ENCODE measurements around the gene ZMYND15. TPM values are rescaled to one million over a fixed set of nuclear protein-coding genes. Genes with fewer than 3 reads are reported as not detected.

ZMYND15 gene
- total RNA-seq, 1 experiment from 2014 or later: 2.8 TPM

- DNase-seq (ENCODE audit: low read depth, low spot score) (no peak), ATAC-seq (no peak)
- H3K9ac ChIP-seq (ENCODE audit: low read length): no peak overlapping the region
- H3K4me1 ChIP-seq (ENCODE audit: control insufficient read depth in 1 of 2, insufficient read depth in 2 of 2, low read length in 2 of 2): peaks cover 16 to 17% of the 10 kb centered on the region in 2 experiments
- no peak overlapping the region for H3K4me2 ChIP-seq (ENCODE audit: low read length)
- no peak overlapping the region for H3K27ac ChIP-seq (ENCODE audit: low read depth, low read length)
- intact Hi-C loops (cut with micrococcal nuclease): no loop called here
- ChIA-PET CTCF (no interaction called here), RAD21 (ENCODE audit: low non-redundant PET in 1 of 2, low total read pairs in 2 of 2, uncharacterized antibody in 2 of 2, unreplicated experiment in 2 of 2) (no interaction called here), POLR2A (no interaction called here)
- H3K4me3 ChIP-seq (replicated peaks in 1 of 2; ENCODE audit: low read depth in 1 of 2, low read length in 2 of 2): no peak overlapping the region
- TF ChIP-seq CEBPB (IDR thresholded peaks at IDR 0.05; ENCODE audit: low read depth) (no peak), FOSL1 (IDR thresholded peaks at IDR 0.05; ENCODE audit: low read depth) (no peak), SRF (IDR thresholded peaks at IDR 0.05; ENCODE audit: low read depth) (no peak), SP1 (IDR thresholded peaks at IDR 0.05; ENCODE audit: low read depth) (no peak), REST (IDR thresholded peaks at IDR 0.05; ENCODE audit: low read depth) (no peak), YY1 (IDR thresholded peaks at IDR 0.05; ENCODE audit: extremely low read depth, insufficient replicate concordance, low read depth, low read length) (no peak), ZBTB33 (IDR thresholded peaks at IDR 0.05; ENCODE audit: extremely low read depth, insufficient replicate concordance, low read length) (no peak), ZFX (IDR thresholded peaks at IDR 0.05) (no peak), EZH2 (IDR thresholded peaks at IDR 0.05) (no peak), ZNF274 (IDR thresholded peaks at IDR 0.05; ENCODE audit: low read depth, low read length) (no peak), JUND (IDR thresholded peaks at IDR 0.05) (no peak), SIN3A (IDR thresholded peaks at IDR 0.05; ENCODE audit: low read depth) (no peak), POLR2A (IDR thresholded peaks at IDR 0.05; ENCODE audit: borderline replicate concordance, extremely low read depth, insufficient read depth, insufficient read length) (no peak), EGR1 (IDR thresholded peaks at IDR 0.05; ENCODE audit: low read depth) (no peak), TCF7L2 (IDR thresholded peaks at IDR 0.05; ENCODE audit: borderline replicate concordance, extremely low read depth, insufficient read depth, insufficient read length) (no peak), CBX3 (IDR thresholded peaks at IDR 0.05; ENCODE audit: low read depth) (no peak), ELF1 (IDR thresholded peaks at IDR 0.05; ENCODE audit: borderline replicate concordance, low read depth) (no peak)
- TF ChIP-seq, protein P1, sequence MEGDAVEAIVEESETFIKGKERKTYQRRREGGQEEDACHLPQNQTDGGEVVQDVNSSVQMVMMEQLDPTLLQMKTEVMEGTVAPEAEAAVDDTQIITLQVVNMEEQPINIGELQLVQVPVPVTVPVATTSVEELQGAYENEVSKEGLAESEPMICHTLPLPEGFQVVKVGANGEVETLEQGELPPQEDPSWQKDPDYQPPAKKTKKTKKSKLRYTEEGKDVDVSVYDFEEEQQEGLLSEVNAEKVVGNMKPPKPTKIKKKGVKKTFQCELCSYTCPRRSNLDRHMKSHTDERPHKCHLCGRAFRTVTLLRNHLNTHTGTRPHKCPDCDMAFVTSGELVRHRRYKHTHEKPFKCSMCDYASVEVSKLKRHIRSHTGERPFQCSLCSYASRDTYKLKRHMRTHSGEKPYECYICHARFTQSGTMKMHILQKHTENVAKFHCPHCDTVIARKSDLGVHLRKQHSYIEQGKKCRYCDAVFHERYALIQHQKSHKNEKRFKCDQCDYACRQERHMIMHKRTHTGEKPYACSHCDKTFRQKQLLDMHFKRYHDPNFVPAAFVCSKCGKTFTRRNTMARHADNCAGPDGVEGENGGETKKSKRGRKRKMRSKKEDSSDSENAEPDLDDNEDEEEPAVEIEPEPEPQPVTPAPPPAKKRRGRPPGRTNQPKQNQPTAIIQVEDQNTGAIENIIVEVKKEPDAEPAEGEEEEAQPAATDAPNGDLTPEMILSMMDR (IDR thresholded peaks at IDR 0.05 in 2 of 3, conservative IDR thresholded peaks at IDR 0.05 in 1 of 3; ENCODE audit: borderline replicate concordance in 1 of 3, insufficient read depth in 1 of 3, low read depth in 2 of 3, low read length in 2 of 3): no peak
- H3K27me3 ChIP-seq (ENCODE audit: insufficient read depth, low read length): no peaks in the 10 kb centered on the region
- H2AFZ ChIP-seq (ENCODE audit: low read depth, low read length, poor library complexity, severe bottlenecking): no peak overlapping the region
- H4K20me1 ChIP-seq (ENCODE audit: insufficient read depth): no peaks in the 10 kb centered on the region
- H3K9me3 ChIP-seq (ENCODE audit: control insufficient read depth in 1 of 2, insufficient read depth in 1 of 2, low read depth in 1 of 2, low read length in 2 of 2): no peaks in the 10 kb centered on the region
- BruUV-seq (replicated peaks): no TSS peak
- H3K9me2 ChIP-seq (ENCODE audit: insufficient read depth): no peaks in the 10 kb centered on the region
- H3K36me3 ChIP-seq (ENCODE audit: control insufficient read depth in 1 of 2, insufficient read depth in 2 of 2, low read length in 2 of 2): peaks cover 14 to 16% of the 10 kb centered on the region in 2 experiments; a peak in 2 of 4 replicates
- no peaks in the 10 kb centered on the region for H3K79me2 ChIP-seq (ENCODE audit: insufficient read depth, low read length)
These were observed 19.9 kb upstream of the ZMYND15 start for GRCh38 chr17:4719684-4720221.
